Measurements from ENCODE around the gene MED12.
A peak's percentile ranks its signal among the peaks of the same experiment; 100 is the strongest.

DNA sequence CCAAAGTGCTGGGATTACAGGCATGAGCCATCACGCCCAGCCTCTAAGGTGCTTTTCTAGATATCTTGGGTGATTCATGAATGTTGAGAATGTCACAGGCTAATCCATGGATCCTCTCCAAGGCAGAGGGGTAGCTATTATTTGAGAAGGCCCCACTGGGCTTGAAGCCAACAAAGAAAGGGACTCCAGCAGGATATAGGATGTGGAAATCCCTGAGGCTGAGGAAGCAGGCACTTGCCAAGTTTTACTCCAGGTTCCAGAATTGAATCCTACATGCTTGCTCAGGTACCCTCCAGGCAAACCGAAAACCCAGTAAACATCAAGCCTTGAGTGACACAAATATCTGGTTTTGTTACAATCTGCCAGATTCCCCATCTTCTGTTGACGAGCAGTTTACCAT, 42.1 kb downstream of the MED12 start:
- TF ChIP-seq ZNF335 (tag by site-specific recombination; conservative IDR thresholded peaks at IDR 0.05) (no peak), ZNF792 (tag by site-specific recombination; IDR thresholded peaks at IDR 0.05) (no peak), ZBTB48 (tag by site-specific recombination; IDR thresholded peaks at IDR 0.05) (no peak), ZNF311 (tag by site-specific recombination; IDR thresholded peaks at IDR 0.05; ENCODE audit: borderline replicate concordance) (no peak), ZNF350 (tag by site-specific recombination; IDR thresholded peaks at IDR 0.05) (no peak), ZNF433 (tag by site-specific recombination; IDR thresholded peaks at IDR 0.05; ENCODE audit: low read depth) (no peak)
- TF ChIP-seq, protein P1, sequence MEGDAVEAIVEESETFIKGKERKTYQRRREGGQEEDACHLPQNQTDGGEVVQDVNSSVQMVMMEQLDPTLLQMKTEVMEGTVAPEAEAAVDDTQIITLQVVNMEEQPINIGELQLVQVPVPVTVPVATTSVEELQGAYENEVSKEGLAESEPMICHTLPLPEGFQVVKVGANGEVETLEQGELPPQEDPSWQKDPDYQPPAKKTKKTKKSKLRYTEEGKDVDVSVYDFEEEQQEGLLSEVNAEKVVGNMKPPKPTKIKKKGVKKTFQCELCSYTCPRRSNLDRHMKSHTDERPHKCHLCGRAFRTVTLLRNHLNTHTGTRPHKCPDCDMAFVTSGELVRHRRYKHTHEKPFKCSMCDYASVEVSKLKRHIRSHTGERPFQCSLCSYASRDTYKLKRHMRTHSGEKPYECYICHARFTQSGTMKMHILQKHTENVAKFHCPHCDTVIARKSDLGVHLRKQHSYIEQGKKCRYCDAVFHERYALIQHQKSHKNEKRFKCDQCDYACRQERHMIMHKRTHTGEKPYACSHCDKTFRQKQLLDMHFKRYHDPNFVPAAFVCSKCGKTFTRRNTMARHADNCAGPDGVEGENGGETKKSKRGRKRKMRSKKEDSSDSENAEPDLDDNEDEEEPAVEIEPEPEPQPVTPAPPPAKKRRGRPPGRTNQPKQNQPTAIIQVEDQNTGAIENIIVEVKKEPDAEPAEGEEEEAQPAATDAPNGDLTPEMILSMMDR (tag by site-specific recombination; IDR thresholded peaks at IDR 0.05), result no peak
- TF ChIP-seq, protein P2, sequence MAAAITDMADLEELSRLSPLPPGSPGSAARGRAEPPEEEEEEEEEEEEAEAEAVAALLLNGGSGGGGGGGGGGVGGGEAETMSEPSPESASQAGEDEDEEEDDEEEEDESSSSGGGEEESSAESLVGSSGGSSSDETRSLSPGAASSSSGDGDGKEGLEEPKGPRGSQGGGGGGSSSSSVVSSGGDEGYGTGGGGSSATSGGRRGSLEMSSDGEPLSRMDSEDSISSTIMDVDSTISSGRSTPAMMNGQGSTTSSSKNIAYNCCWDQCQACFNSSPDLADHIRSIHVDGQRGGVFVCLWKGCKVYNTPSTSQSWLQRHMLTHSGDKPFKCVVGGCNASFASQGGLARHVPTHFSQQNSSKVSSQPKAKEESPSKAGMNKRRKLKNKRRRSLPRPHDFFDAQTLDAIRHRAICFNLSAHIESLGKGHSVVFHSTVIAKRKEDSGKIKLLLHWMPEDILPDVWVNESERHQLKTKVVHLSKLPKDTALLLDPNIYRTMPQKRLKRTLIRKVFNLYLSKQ (tag by site-specific recombination; IDR thresholded peaks at IDR 0.05; ENCODE audit: borderline replicate concordance), result no peak
- TF ChIP-seq, protein P3, sequence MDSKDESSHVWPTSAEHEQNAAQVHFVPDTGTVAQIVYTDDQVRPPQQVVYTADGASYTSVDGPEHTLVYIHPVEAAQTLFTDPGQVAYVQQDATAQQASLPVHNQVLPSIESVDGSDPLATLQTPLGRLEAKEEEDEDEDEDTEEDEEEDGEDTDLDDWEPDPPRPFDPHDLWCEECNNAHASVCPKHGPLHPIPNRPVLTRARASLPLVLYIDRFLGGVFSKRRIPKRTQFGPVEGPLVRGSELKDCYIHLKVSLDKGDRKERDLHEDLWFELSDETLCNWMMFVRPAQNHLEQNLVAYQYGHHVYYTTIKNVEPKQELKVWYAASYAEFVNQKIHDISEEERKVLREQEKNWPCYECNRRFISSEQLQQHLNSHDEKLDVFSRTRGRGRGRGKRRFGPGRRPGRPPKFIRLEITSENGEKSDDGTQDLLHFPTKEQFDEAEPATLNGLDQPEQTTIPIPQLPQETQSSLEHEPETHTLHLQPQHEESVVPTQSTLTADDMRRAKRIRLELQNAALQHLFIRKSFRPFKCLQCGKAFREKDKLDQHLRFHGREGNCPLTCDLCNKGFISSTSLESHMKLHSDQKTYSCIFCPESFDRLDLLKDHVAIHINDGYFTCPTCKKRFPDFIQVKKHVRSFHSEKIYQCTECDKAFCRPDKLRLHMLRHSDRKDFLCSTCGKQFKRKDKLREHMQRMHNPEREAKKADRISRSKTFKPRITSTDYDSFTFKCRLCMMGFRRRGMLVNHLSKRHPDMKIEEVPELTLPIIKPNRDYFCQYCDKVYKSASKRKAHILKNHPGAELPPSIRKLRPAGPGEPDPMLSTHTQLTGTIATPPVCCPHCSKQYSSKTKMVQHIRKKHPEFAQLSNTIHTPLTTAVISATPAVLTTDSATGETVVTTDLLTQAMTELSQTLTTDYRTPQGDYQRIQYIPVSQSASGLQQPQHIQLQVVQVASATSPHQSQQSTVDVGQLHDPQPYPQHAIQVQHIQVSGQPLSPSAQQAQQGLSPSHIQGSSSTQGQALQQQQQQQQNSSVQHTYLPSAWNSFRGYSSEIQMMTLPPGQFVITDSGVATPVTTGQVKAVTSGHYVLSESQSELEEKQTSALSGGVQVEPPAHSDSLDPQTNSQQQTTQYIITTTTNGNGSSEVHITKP (tag by site-specific recombination; IDR thresholded peaks at IDR 0.05), result 0 out of 2 replicates have a peak, but pooled peaks have one; percentile 18
- TF ChIP-seq, protein P4, sequence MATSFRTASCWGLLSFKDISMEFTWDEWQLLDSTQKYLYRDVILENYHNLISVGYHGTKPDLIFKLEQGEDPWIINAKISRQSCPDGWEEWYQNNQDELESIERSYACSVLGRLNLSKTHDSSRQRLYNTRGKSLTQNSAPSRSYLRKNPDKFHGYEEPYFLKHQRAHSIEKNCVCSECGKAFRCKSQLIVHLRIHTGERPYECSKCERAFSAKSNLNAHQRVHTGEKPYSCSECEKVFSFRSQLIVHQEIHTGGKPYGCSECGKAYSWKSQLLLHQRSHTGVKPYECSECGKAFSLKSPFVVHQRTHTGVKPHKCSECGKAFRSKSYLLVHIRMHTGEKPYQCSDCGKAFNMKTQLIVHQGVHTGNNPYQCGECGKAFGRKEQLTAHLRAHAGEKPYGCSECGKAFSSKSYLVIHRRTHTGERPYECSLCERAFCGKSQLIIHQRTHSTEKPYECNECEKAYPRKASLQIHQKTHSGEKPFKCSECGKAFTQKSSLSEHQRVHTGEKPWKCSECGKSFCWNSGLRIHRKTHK (tag by site-specific recombination; IDR thresholded peaks at IDR 0.05), result no peak
